Suprapubic skin (tissue), 4 donors: Measurements from ENCODE around the gene NACC2. TPM values are rescaled to one million over a fixed set of nuclear protein-coding genes. Genes with fewer than 3 reads are reported as not detected.

Experiments
- DNase-seq, 2 donors: peaks; one replicate each; pipeline ENCODE4 v3.0.0-alpha.2; 2019; ENCODE audit warnings: low spot score in 2 of 2
- H3K27ac ChIP-seq: fragments of 200-600 bp; sonication (generic); one replicate; pipeline ENCODE4 v1.5.1; 2019
- H3K27me3 ChIP-seq: fragments of 200-600 bp; sonication (generic); one replicate; pipeline ENCODE4 v1.5.1; 2019
- H3K36me3 ChIP-seq: fragments of 200-600 bp; sonication (generic); one replicate; pipeline ENCODE4 v1.5.1; 2019
- H3K4me1 ChIP-seq: fragments of 200-600 bp; sonication (generic); one replicate; pipeline ENCODE4 v1.5.1; 2019
- H3K4me3 ChIP-seq: fragments of 200-600 bp; sonication (generic); one replicate; pipeline ENCODE4 v1.5.1; 2019; ENCODE audit warnings: mild to moderate bottlenecking
- H3K9me3 ChIP-seq: fragments of 200-600 bp; sonication (generic); one replicate; pipeline ENCODE4 v1.5.1; 2019
- CTCF ChIP-seq, 2 donors: fragments of 200-600 bp in 1 of 2; fragments of 450-650 bp in 1 of 2; sonication (generic) in 1 of 2; IDR thresholded peaks; one replicate each; pipeline ENCODE4 v1.5.1; 2016 to 2019; ENCODE audit warnings: antibody characterized with exemption in 2 of 2, mild to moderate bottlenecking in 1 of 2, moderate library complexity in 1 of 2
- EP300 ChIP-seq: sonication (generic); formaldehyde crosslinking; IDR thresholded peaks from one replicate; pipeline ENCODE4 v1.6.1; 2017; ENCODE audit warnings: antibody characterized with exemption
- POLR2A ChIP-seq, 2 donors: fragments of 450-650 bp; IDR thresholded peaks; one replicate each; pipeline ENCODE4 v1.6.1; 2017; ENCODE audit warnings: antibody characterized with exemption in 2 of 2, mild to moderate bottlenecking in 2 of 2, moderate library complexity in 2 of 2
- POLR2AphosphoS5 ChIP-seq, 3 donors: sonication (generic); formaldehyde crosslinking; IDR thresholded peaks; one replicate each; pipeline ENCODE4 v1.6.1; 2017; ENCODE audit warnings: antibody characterized with exemption in 3 of 3
- WGBS: methylation state at CpG from one replicate; pipeline ENCODE4 v1.1.5; 2018; 5-methylcytosine and 5-hydroxymethylcytosine counted together
- total RNA-seq, 4 donors: library from RNA; depleted of rRNA; stranded (reverse); fragments of >200 nt; gene quantifications; one replicate each; pipeline ENCODE4 v1.1.0, GENCODE V29; 2016

The NACC2 gene
- total RNA-seq, 4 donors from 2014 or later, result 12.1 to 14.9 (median 13.7) TPM

GRCh38 chr9:136093346-136093986, 1.6 kb downstream of the NACC2 start:
- TF ChIP-seq POLR2A (IDR thresholded peaks at IDR 0.05) (no peak), POLR2AphosphoS5 (IDR thresholded peaks at IDR 0.05) (no peak), EP300 (no peak), CTCF (IDR thresholded peaks at IDR 0.05) (no peak)
- Histone ChIP-seq H3K4me1 (peaks cover 65% of the 10 kb centered on the region), H3K4me3 (peak overlapping the region; percentile 74), H3K27me3 (no peaks in the 10 kb centered on the region), H3K27ac (peak overlapping the region; percentile 79), H3K36me3 (no peaks in the 10 kb centered on the region), H3K9me3 (no peaks in the 10 kb centered on the region)
- 38% methylated on average over 10 of the region's 16 CpGs for WGBS
- DNase-seq, result no peak

- 90% methylated on average over 4 of the region's 9 CpGs for WGBS
- no peak for TF ChIP-seq POLR2AphosphoS5 (IDR thresholded peaks at IDR 0.05)
- TF ChIP-seq POLR2A (IDR thresholded peaks at IDR 0.05), result no peak
- TF ChIP-seq CTCF (IDR thresholded peaks at IDR 0.05), result no peak
- no peak for TF ChIP-seq EP300
- Histone ChIP-seq H3K27me3 (no peaks in the 10 kb centered on the region), H3K36me3 (no peaks in the 10 kb centered on the region), H3K27ac (peak overlapping the region; percentile 79), H3K9me3 (no peaks in the 10 kb centered on the region), H3K4me3 (peak overlapping the region; percentile 74), H3K4me1 (peaks cover 71% of the 10 kb centered on the region)
- no peak for DNase-seq
These were observed 2.3 kb downstream of the NACC2 start for GRCh38 chr9:136092741-136093140.

- Histone ChIP-seq H3K4me1 (peaks cover 74% of the 10 kb centered on the region), H3K36me3 (no peaks in the 10 kb centered on the region), H3K4me3 (no peak overlapping the region), H3K27me3 (no peaks in the 10 kb centered on the region), H3K27ac (no peak overlapping the region), H3K9me3 (no peaks in the 10 kb centered on the region)
- DNase-seq, result no peak
- 82% methylated on average over 10 of the region's 10 CpGs for WGBS
- TF ChIP-seq CTCF (IDR thresholded peaks at IDR 0.05), result no peak
- no peak for TF ChIP-seq POLR2AphosphoS5 (IDR thresholded peaks at IDR 0.05)
- TF ChIP-seq POLR2A (IDR thresholded peaks at IDR 0.05), result no peak
- no peak for TF ChIP-seq EP300
These were observed 2.8 kb downstream of the NACC2 start for GRCh38 chr9:136092353-136092650.

GRCh38 chr9:136091582-136092352, 3.3 kb downstream of the NACC2 start:
- WGBS, result 83% methylated on average over 20 of the region's 20 CpGs
- no peaks in the 10 kb centered on the region for H3K27me3 ChIP-seq
- no peak overlapping the region for H3K4me3 ChIP-seq
- no peak for TF ChIP-seq CTCF (IDR thresholded peaks at IDR 0.05)
- TF ChIP-seq POLR2AphosphoS5 (IDR thresholded peaks at IDR 0.05), result no peak
- TF ChIP-seq POLR2A (IDR thresholded peaks at IDR 0.05), result no peak
- H3K27ac ChIP-seq, result no peak overlapping the region
- H3K36me3 ChIP-seq, result no peaks in the 10 kb centered on the region
- DNase-seq, result no peak
- peaks cover 77% of the 10 kb centered on the region for H3K4me1 ChIP-seq
- H3K9me3 ChIP-seq, result no peaks in the 10 kb centered on the region

GRCh38 chr9:136090768-136091581, 4.1 kb downstream of the NACC2 start:
- DNase-seq, result no peak
- Histone ChIP-seq H3K9me3 (no peaks in the 10 kb centered on the region), H3K4me1 (peaks cover 77% of the 10 kb centered on the region), H3K36me3 (no peaks in the 10 kb centered on the region), H3K27me3 (no peaks in the 10 kb centered on the region), H3K4me3 (no peak overlapping the region), H3K27ac (no peak overlapping the region)
- TF ChIP-seq POLR2AphosphoS5 (IDR thresholded peaks at IDR 0.05) (no peak), CTCF (IDR thresholded peaks at IDR 0.05) (no peak), POLR2A (IDR thresholded peaks at IDR 0.05) (no peak), EP300 (no peak)
- WGBS, result 83% methylated on average over 3 of the region's 22 CpGs
